GM18873 (cell line): ENCODE measurements around the gene NCOA1.
"Not testable (repeated sequence)": the region's sequence is repeated elsewhere in the genome, so short reads cannot be mapped to it uniquely, and the experiment has no call there.

ENCODE experiments used
- ATAC-seq: cut with Tn5 transposase; IDR thresholded peaks from one replicate; pipeline ENCODE4 v1.9.1; 2021; ENCODE audit warnings: mild to moderate bottlenecking, moderate library complexity, moderate number of reproducible peaks; ENCODE audit not compliant: unreplicated experiment, low FRiP score

Gene NCOA1

DNA sequence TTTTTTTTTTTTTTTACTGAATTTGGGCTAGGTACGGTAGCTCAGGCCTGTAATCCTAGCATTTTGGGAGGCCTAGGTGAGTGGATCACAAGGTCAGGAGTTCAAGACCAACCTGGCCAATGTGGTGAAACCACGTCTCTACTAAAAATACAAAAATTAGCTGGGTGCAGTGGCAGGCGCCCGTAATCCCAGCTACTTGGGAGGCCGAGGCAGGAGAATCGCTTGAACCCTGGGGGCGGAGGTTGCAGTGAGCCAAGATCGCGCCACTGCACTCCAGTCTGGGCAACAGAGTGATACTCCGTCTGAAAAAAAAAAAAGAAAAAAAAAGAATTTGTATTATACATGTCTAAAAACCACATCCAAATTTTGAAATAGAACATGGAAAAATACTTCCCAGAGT is 78.5 kb downstream of the NCOA1 start:
- ATAC-seq: not testable (repeated sequence)

DNA sequence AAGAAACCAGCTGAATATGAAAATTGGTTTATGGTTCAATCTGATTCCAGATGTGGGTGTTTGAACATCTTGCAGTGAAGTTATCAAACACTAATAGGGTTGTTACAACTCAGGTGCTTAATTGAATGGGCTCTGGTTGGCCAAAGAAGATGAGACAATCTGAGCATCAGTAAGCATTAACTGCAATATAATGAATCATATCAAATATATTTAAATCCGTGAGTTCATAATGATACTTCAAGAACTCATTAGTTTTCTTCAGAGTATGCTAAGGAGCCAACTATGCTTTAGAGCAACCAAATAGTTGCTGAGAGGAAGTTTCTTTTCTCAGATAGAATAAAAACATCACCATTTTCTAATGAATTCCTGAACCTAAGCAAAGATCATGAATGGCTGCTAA is 79.2 kb downstream of the NCOA1 start:
- no peak for ATAC-seq

DNA sequence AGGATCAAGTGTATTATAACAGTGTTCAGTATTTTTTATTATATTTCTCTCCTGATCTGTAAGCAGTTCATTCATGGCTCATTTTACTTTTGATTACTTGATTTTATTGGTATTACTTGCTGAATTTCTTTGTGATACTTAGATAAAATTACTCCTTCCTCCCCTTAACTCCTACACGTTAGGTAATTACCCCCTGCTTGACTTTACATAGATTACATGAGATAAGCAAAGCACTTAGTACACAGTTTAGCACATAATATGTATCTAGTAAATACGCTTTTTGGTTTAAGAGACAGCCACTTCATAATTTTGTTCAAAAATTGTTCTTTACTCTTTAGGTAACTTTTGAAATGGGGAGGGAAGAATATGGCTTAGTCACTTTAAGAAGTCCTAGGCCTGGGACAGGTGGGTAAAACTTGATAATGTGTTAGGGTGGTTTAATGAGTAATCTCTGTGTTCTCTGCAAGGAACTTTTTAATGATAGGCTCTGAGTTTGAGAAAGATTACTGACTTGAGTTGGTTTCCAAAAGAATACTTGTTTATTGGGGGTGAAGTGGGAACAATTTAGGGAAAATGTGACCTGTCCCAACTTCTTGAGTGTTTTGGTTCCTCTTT is 80.9 kb downstream of the NCOA1 start:
- ATAC-seq: no peak

DNA sequence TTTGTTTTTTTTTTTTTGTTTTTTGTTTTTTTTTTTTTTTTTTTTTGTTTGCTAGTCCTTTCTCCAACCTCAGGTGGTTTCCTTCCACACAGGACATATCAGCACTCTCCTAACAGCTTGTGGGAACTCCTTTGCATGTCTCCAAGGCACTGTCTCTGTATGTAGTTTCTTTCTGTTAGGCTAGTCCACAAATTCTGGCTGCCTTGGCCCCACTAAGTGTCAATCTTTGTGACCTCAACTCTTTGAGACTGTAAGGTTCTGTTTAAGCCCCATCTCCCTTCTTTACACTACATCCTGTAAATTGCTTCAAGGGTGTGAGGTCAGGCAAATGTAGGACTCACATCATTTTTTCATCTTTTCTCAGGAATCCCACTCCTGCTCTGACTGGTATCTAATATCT is 85.1 kb downstream of the NCOA1 start:
- no peak for ATAC-seq

DNA sequence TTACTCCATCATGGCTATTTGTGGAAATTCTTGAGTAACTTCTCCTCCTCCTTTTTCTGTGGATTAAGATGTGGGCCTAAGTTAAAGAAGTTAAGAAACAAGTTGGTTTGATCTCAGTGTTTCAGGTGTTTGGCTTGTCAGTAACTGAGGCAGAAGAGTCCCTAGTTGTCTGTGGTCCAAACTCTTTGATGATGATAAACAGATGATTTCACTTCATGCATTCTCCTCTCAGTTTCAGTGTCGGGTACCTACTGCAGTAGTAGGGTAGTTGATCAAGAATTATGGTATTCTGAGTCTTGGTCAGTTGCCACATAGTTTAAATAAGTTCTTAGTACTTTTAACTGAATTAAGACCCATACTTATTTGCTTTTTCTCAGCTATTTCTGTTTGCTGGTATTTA is 85.6 kb downstream of the NCOA1 start:
- ATAC-seq: no peak

DNA sequence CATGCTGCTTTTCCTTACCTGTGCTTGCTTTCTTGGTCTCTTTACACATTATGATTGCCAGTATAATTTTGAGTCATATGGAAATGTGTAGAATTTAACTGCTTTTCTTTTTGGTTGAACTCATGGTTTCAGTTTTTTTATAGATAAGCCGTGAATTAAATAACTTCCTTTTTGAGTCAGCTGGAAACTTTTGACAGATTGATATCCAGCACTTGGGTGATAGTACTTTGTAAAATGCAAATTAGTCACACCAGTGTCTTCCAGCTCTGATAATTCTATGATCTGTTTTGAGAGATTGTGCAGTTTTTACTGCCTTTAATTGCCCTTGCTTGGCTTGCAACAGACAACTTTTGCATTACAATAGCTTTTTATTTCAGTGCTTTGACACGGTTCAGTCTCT is 86.4 kb downstream of the NCOA1 start:
- ATAC-seq: peak; percentile 56

DNA sequence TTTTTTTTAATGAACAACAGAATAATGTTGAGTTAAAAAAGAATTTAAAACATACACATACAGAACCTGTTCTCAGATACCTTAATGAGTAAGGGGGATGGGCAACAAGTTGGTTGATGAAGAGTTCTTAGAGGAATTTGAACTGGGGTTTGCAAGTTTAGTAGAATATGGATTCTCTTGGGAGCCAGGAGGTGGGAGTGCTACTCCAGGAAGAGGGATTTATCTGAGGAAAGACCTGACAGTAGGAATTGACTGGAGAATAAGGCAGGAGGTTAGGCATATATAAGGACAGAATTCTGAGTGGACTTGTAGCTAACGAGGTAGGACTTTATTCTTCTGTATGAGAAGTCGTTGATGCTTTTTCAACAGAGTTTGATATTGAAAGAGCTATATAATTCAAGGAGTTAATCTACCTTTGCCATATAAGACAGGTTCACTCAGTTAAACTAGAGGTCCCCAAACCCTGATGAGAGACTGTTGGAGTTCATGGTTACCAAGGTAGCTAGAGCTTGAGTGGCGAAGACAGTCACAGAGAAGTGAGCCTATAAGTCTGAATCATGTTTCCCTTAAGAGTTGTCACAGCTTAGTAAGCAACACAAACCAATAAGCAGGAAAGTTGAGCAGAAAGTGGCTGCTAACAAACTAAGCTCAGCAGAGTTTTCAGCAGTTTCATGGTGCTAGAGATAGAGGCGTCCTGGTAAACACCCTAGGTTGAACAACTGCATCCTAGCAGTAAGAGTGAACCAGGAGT is 88.2 kb downstream of the NCOA1 start:
- no peak for ATAC-seq

DNA sequence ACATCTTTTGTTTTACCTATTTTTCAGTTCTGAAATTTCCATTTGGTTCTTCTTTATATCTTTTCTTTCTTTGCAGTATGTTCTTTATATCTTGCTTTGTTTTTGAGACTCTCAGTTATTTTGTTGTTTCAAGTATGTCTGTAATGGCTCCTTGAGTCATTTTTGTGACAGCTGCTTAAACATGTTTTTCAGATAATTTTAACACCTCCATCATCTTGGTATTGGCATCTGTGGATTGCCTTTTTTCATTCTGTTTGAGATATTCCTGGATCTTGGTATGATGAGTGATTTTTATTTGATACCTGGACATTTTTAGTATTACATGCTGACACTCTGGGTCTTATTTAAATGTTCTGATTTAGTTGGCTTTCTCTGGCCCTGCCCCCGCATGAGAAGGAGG is 89.5 kb downstream of the NCOA1 start:
- ATAC-seq: no peak

DNA sequence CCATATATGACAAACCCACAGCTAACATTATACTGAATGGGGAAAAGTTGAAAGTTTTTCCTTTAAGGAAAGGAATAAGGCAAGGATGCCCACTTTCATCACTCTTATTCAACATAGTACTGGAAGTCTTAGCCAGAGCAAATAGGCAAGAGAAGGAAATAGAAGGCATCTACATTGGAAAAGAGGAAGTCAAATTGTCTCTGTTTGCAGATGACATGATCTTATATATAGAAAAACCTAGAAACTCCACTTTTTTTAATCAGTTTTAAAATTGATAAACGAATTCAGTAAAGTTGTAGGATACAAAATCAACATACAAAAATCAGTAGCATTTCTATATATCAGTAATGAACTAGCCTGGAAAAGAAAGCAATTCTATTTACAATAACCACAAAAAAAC is 90.9 kb downstream of the NCOA1 start:
- ATAC-seq: not testable (repeated sequence)

DNA sequence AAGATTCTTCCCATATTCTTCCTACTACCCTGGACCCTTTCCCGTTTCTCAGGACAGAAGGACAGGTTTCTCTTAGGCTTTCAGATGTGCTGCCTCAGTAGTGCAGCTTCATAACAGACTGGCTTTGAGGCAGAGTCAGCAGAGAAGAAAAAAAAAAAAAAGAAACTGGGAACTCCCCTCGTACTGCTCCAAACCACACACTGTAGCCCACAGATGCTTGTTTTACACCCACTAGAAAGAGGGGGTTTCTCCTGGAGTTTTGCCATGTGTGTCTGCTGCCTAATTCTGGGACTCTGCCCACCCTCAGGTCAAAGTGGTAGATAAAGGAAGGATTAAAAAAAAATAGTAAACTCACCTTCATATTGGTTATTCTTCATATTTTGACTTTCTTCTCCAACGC is 95.9 kb downstream of the NCOA1 start:
- no peak for ATAC-seq

DNA sequence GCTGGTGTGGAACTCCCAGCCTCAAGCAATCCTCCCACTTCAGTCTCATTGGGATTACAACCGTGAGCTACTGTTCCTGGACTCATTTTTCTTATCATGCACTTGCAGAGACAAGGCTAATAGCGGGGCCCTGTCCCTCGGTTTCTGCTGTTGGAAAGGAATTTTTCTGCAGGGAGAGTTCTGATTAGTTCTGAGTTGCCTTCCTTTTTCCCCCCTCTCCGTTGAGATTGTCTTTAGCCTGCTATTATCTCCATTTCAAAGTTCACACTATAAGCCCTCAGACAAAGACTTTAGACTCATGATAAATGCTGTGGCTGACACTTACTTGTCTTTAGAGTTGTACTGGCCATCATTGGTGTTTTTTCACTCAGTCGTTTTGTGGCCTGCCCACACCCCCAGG is 97.2 kb downstream of the NCOA1 start:
- no peak for ATAC-seq

DNA sequence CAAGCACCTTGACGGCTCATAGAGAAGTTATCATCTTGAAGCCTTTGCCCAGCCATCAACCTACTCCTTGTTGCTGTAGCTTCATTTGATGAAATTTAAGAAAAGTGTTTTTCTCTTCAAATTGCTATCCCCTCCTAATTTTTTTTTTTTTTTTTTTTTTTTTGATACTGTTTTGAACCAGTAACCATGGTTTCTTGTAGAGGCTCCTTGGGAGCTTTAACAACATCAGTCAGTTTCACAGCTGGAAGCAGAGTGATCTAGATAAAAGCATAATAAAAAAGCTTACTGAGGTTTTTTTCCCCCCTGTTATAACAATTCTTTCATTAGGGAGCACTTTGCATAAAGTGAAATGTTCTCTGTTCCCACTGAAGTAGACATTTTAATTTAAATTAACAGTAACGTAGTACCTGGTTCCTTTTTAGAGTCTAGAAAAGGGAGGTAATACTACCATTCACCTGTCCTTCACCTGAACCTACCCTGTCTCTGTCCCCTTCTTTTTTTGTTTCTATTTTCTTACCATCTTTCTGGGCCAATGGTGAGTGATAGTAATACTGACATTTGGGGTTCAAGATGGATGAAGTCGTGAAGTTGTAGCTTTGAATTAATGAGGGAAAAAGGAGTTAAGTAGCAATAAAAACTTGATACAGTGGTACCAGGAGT is 101.5 kb downstream of the NCOA1 start:
- no peak for ATAC-seq

DNA sequence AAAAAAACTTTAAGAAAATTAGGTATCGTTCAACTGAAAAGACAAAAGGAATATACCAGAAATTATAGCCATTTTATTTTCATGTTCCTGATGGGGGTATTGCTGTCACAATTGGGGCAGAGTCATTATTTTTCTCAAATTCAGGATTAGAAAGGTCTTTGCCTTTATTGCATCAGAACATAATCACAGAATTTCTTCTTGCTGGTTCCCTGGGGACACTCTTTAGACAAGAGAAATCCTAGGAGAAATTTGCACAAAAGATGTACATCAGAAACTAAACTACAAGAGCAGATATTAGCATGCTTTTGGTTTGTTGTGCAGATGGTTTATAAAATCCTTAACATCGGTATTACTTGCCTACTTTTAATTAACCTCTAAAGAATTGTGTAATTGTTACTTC is 103.2 kb downstream of the NCOA1 start:
- ATAC-seq: no peak

DNA sequence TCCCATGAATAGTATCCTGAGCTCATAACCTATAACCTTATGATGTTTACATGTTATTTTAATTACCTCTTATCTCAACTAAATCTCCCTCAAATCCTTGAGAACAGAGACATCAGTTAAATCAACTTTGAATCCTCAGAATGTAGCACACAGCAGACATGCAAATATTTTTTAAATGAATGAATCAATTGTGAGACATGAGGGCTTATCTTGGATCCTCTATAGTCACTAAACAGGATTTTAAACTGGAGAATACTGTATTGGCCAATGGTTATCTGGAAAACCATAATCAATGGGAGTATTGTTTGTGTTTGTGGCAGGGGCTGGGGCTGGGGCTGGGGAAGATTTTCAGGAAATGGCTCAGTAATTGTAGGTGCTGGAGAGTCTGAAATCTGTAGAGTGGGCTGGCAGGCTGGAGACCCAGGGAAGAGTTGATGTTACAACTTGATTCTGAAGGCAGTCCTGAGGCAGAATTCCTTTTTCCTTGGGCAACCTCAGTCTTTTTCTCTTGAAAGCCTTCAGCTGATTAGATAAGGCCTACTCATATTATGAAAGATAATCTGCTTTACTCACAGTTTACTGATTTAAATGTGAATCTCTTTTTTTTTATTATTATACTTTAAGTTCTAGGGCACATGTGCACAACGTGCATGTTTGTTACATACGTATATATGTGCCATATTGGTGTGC is 106.3 kb downstream of the NCOA1 start:
- ATAC-seq: no peak

DNA sequence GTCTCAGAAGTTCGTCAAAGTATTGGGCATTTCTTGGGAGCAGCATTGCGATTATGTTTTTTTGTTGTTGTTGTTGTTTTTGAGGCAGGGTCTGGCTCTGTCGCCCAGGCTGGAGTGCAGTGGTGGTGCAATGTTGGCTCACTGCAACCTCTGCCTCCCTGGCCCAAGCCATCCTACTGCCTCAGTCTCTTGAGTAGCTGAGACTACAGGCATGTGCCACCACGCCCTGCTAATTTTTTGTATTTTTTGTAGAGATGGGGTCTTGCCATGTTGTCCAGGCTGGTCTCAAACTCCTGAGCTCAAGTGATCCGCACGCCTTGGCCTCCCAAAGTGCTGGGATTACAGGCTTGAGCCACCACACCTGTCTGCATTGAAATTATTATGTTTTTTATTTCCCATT is 109.1 kb downstream of the NCOA1 start:
- ATAC-seq: not testable (repeated sequence)

DNA sequence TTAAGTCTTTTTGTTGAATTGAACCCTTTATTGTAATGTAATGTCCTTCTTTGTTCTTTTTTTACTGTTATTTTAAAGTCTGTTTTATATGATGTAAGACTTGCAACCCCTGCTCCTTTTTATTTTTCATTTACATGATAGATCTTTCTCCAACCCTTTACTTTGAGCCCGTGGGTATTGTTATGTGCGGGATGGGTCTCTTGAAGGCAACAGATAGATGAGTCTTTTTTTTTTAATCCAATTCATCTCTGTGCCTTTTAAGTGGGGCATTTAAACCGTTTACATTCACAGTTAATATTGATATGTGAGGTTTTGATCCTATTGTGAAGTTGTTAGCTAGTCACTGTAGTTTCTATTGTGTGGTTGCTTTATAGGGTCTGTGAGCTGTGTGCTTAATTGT is 120.6 kb downstream of the NCOA1 start:
- no peak for ATAC-seq

DNA sequence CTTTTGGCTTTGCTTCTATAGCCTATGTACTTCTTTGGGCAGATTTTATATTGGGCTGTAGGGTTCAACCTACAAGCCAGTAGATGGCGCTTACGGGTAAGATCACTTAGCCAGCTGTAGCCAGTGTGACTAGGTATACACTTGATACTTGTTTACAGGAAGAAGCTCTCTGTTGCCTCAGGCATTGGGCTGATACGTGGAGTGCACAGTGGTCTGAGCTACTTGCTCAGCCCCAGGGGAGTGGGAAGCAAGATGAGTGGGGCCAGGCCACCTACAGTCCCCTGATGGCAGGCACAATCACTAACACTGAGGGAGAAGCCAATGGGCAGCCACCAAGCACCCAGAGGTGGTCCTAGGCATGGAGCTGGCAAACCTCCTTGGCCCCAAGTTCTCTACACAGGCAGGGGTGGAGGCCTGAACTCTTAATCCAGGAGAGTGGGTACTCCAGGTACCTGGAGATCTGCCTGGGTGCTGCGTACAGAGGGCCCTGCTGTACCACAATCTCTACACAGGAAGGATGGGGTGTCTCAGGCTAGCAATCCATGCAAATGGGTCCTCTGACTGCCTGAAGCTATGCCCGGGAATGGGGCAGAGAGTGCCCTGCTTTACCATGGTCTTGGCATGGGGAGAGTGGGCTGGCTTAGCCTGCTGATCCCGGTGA is 122.2 kb downstream of the NCOA1 start:
- no peak for ATAC-seq

DNA sequence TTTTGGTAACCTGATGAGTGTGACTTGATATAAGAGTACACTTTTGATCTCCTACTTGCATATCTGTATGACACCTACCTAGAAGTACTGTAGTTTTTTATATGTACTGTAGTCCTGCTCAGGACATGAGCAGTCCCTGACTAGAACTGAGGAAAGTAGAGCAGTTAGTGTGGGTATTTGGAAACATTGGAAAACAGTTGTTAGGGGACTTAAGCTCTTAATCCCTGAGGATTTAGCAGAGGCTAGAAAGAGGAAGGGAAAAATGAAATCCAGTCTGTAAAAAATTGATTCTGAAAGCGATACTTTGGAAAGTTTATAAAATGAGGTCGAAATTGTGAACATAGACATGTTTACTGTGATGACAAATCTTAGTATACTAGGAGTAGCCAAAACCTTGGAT is 125.6 kb downstream of the NCOA1 start:
- no peak for ATAC-seq

DNA sequence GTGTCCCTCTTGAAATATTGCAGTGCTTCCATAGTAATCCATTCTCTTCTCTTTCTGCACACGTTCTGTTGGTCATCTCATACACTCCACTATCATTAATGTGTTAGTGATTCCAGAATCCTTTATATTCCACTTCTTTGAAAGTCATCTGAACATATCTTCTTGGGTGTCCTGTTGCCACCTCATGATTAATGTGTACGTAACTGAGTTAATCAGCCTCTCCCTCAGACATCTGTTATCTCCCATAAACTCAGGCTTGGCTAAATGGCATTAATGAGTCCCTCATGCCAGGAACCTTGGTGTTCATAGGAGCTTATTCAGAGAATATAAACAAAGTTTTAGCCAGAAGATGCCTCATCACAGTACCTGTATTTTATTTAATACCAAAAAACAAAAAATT is 126.4 kb downstream of the NCOA1 start:
- ATAC-seq: no peak

DNA sequence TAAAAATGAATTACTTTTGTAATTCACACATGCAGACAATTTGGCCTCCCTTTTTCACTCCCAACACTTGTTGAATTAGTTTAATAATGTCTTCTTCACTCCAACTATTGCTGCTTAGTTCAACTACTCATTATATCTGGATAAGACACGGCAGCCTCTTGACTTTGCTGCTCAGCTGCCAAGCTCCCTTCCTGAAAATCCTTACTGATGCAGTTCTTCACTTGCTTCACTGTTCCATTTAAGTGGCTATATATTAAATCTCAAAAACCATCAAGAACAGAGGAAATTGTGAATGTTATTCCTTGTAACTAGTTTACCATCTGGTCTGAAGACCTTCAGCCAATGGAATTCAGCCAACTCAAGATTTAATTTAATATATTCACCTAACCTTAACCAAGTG is 127.1 kb downstream of the NCOA1 start:
- ATAC-seq: no peak

DNA sequence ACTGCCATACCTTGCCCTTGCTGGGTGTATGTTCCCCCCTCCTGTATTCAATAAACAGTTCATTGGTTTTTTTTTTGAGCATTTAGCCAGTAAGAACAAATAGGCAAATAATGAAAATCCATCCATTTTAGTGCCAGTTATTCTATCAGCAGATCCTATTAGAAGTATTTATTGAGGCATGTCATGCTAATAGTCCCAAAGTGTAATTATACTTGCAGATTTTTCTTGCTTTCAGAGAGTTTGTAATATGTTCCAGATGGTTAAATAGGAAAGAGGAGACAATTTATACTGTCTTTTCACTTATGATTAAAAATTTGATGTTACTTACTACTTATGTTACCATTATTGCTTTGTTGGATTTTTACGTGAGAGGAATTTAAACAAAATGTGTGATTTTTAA is 127.6 kb downstream of the NCOA1 start:
- no peak for ATAC-seq
